SK-N-MC (cell line): Measurements from ENCODE around the gene NCKAP5.
A peak's percentile ranks its signal among the peaks of the same experiment; 100 is the strongest.

Experiments
- DNase-seq: peaks from one replicate; pipeline ENCODE4 v3.0.0-alpha.2; 2011; ENCODE audit warnings: low read depth, low spot score
- H3K27ac ChIP-seq: fragments of 200-600 bp; sonication (generic); 2 replicates; pipeline ENCODE4 v1.5.1; 2016; ENCODE audit warnings: mixed run types
- H3K36me3 ChIP-seq: fragments of 200-600 bp; sonication (generic); 2 replicates; pipeline ENCODE4 v1.6.1; 2017; ENCODE audit warnings: antibody characterized with exemption, low read length, mixed read lengths; ENCODE audit not compliant: insufficient read depth
- H3K4me3 ChIP-seq: fragments of 200-600 bp; sonication (generic); 2 replicates; pipeline ENCODE4 v1.5.1; 2016
- H3K9ac ChIP-seq: fragments of 200-600 bp; sonication (generic); 2 replicates; pipeline ENCODE4 v1.8.0; 2017; ENCODE audit warnings: mixed run types, mixed read lengths; ENCODE audit not compliant: insufficient read length
- H3K9me3 ChIP-seq: fragments of 200-600 bp; sonication (generic); 2 replicates; pipeline ENCODE4 v1.6.1; 2017; ENCODE audit warnings: low read depth, mild to moderate bottlenecking, antibody characterized with exemption, low read length, moderate library complexity, mixed read lengths
- EZH2 ChIP-seq: fragments of 200-600 bp; sonication (generic); IDR thresholded peaks from one replicate; pipeline ENCODE4 v1.6.1; 2017; ENCODE audit warnings: antibody characterized with exemption
- FOXP2 ChIP-seq: optimal IDR thresholded peaks from 2 replicates; pipeline ENCODE3; 2011; ENCODE audit warnings: mild to moderate bottlenecking, moderate library complexity; ENCODE audit not compliant: insufficient read depth; ENCODE audit errors: extremely low read length, control extremely low read depth
- POLR2AphosphoS5 ChIP-seq: IDR thresholded peaks from 2 replicates; pipeline ENCODE4 v1.6.1; 2012; ENCODE audit warnings: mild to moderate bottlenecking, low read depth, low read length, borderline replicate concordance

The NCKAP5 gene

DNA sequence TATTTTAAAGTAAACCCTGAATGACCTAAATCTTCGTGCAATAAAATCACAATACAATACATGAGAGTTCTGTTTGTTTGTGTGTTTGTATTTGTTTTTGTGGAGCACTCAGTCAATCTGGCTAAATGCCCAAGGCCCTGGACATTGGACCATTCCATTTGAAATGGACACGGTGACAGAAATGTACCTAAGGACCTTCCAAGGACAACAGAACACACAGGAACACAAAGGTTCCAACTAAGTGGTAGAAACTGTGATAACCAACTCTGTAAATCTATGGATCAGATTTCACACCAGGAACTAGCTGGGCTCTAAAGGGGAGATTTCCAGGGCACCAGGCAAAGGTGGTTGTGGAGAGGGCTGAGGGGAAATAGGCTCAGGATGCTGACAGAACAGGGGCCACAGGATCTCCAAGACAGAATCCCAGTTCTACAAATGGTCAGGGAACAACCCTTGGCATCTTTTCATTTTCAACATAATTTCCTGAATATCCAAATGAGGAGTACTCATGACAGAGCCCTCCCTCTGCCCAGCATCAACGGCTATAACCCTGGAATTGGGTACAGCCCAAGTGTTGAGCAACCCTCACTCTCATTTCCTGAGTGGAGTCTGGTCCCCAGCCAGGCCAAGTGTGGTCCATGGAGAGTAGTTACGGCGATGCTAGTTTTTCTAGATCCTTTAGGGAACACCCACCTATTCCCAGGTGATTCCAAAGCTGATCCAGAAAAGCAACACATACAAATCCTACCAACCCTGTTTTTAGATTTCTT lies 78.4 kb downstream of the NCKAP5 start:
- no peak overlapping the region for H3K9ac ChIP-seq
- no peaks in the 10 kb centered on the region for H3K9me3 ChIP-seq
- H3K4me3 ChIP-seq, result no peak overlapping the region
- DNase-seq, result no peak
- H3K27ac ChIP-seq, result no peak overlapping the region
- TF ChIP-seq EZH2, result no peak
- no peak for TF ChIP-seq FOXP2
- peaks cover 3% of the 10 kb centered on the region; the same call in 1 of the 2 replicates for H3K36me3 ChIP-seq

- no peak for TF ChIP-seq EZH2
- TF ChIP-seq FOXP2, result no peak
- TF ChIP-seq POLR2AphosphoS5, result no peak
- Histone ChIP-seq H3K9ac (no peak overlapping the region), H3K36me3 (peaks cover under 1% of the 10 kb centered on the region; the same call in 1 of the 2 replicates), H3K27ac (no peak overlapping the region), H3K9me3 (no peaks in the 10 kb centered on the region), H3K4me3 (no peak overlapping the region)
- DNase-seq, result no peak
Measured at GRCh38 chr2:133489146-133489545, 79.1 kb downstream of the NCKAP5 start.

DNA sequence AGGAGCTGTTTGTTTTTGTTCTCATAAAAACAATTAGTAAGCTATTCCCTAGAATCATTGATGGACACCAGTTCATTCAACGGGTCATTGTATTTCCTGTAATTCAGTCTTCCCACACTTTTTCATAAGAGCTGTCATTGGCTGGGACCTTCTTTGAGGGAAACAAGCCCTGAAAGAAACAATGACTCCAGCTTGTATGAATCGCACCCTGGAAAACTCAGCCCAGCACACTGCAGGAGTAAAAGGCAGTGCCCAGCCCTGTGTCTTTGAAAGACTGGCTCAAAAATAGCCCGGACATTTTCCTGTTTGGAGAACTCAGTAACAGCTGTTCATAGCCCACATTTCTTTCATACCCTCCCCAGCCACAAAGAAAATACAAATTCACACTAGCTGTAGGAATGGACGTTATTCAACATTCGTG lies 81.5 kb downstream of the NCKAP5 start:
- Histone ChIP-seq H3K4me3 (no peak overlapping the region), H3K9me3 (no peaks in the 10 kb centered on the region), H3K9ac (no peak overlapping the region), H3K27ac (no peak overlapping the region), H3K36me3 (no peaks in the 10 kb centered on the region)
- TF ChIP-seq POLR2AphosphoS5, result no peak
- no peak for TF ChIP-seq FOXP2
- TF ChIP-seq EZH2, result no peak
- no peak for DNase-seq

DNA sequence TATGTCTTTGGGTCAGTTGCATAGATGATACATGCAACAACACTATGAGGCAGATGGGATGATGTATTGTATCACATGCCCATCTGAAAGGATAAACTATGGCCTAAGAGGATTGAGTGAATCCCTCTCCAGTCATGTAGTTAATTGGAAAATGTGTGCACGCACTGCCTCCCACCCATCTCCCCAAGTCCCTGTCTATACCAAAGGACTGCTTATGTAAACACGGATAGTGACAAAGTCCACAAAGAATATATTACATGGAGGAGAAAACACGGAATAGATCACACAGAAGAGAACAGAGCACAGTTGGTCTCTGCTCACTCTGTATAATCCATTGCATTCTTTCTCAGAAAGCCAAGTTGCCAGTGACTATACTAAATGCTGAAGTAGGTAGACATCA lies 82.4 kb downstream of the NCKAP5 start:
- H3K9me3 ChIP-seq, result no peaks in the 10 kb centered on the region
- no peak for DNase-seq

DNA sequence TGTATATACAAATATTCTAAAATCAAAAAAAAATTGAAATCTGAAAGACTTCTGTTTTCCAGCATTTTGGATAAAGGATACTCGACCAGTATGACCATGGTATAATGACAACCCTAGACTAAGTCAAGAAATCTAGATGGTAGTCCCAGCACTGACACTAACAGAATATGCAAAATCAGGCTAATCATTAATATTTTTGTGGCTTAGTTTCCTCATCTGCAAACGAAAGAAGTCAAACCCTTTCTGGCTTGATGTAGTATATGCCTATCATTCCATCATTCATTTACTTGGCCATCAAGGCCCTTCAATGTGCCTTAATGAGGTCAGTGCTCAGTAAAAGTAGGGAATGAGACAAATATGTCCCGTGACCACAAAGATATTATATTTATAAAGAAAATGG lies 83.5 kb downstream of the NCKAP5 start:
- H3K9ac ChIP-seq, result no peak overlapping the region
- H3K27ac ChIP-seq, result no peak overlapping the region
- no peaks in the 10 kb centered on the region for H3K9me3 ChIP-seq
- no peaks in the 10 kb centered on the region for H3K36me3 ChIP-seq
- H3K4me3 ChIP-seq, result no peak overlapping the region
- TF ChIP-seq EZH2 (no peak), POLR2AphosphoS5 (no peak), FOXP2 (no peak)
- no peak for DNase-seq

More for the DNA sequence above, 82.4 kb downstream of the NCKAP5 start:
- Histone ChIP-seq H3K9ac (no peak overlapping the region), H3K36me3 (no peaks in the 10 kb centered on the region), H3K4me3 (no peak overlapping the region), H3K27ac (no peak overlapping the region)
- no peak for TF ChIP-seq POLR2AphosphoS5
- TF ChIP-seq FOXP2, result no peak
- no peak for TF ChIP-seq EZH2

- TF ChIP-seq EZH2 (no peak), POLR2AphosphoS5 (no peak), FOXP2 (no peak)
- Histone ChIP-seq H3K27ac (no peak overlapping the region), H3K36me3 (no peaks in the 10 kb centered on the region), H3K9me3 (no peaks in the 10 kb centered on the region), H3K4me3 (no peak overlapping the region), H3K9ac (no peak overlapping the region)
- no peak for DNase-seq
Measured at GRCh38 chr2:133484106-133484505, 84.2 kb downstream of the NCKAP5 start.

DNA sequence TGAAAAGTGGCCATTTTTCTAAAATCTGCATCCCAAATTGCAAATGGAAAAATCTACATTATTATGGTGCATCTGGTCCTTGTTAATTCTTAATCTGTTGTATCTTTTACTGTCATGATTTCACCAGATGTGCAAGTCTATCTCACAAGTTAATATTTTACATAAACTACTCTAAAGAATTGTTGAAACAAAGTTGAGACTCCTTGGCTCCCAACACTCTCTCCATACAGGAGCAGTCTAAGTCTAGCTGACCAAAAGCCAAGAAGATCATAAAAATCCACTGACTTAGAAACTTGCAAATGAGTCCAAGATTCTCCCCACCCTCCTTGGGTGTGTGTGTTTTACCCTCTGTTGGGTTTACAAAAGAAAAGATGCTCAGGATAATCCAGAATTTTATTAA lies 85.1 kb downstream of the NCKAP5 start:
- Histone ChIP-seq H3K4me3 (no peak overlapping the region), H3K9me3 (no peaks in the 10 kb centered on the region), H3K27ac (peak overlapping the region; percentile 55; the same call in 1 of the 2 replicates), H3K9ac (no peak overlapping the region), H3K36me3 (no peaks in the 10 kb centered on the region)
- TF ChIP-seq FOXP2, result no peak
- no peak for TF ChIP-seq POLR2AphosphoS5
- TF ChIP-seq EZH2, result no peak
- DNase-seq, result no peak

DNA sequence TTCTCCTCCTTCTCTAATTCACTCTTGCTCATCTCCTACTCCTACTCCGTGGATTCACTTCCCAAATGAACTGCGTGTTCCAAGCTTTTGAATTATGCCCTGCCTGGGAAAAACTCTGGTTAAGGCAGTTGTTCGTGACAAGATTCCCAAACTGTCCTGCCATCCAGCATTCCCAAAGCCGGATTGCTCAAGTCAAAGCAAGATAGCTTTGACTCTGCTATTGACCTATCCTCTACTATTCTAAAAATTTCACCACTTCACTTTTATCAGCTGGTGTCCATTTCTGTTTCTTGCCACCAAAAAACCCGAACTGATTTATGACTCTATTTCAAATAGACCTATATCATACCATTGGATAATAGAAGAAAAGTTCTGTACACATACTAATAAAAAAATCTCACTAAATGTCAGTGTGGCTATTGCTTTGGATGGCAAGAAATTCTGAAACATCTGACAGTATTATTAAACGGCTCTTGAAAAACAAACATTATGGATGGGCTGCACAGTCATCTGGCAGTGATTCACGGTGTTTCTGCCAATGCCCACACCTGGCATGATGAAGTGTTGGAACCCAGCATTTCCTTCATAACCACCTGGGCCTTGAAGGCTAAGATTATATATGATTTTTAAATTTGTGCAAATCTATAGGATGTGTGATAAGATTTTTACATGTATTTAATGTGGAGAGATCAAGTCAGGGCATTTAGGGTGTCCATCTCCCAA lies 87.4 kb downstream of the NCKAP5 start:
- TF ChIP-seq FOXP2 (no peak), POLR2AphosphoS5 (no peak), EZH2 (no peak)
- Histone ChIP-seq H3K9ac (no peak overlapping the region), H3K4me3 (no peak overlapping the region), H3K9me3 (no peaks in the 10 kb centered on the region), H3K27ac (no peak overlapping the region), H3K36me3 (no peaks in the 10 kb centered on the region)
- DNase-seq, result no peak

- no peak for TF ChIP-seq POLR2AphosphoS5
- Histone ChIP-seq H3K9ac (no peak overlapping the region), H3K4me3 (no peak overlapping the region), H3K9me3 (no peaks in the 10 kb centered on the region), H3K36me3 (no peaks in the 10 kb centered on the region), H3K27ac (no peak overlapping the region)
- no peak for DNase-seq
Measured at GRCh38 chr2:133477616-133477990, 90.7 kb downstream of the NCKAP5 start.
